HepG2 (cell line): ENCODE data around the gene CPSF7. TPM values are rescaled to one million over a fixed set of nuclear protein-coding genes. Genes with fewer than 3 reads are reported as not detected.

Experiments used
- ATAC-seq: fragments of 200-7000 bp; cut with Tn5 transposase; 3 replicates; pipeline ENCODE4 v1.9.1; 2020; ENCODE audit warnings: mild to moderate bottlenecking, moderate library complexity
- BruUV-seq: library from RNA; stranded (reverse); fragments of 400-500 nt; replicated peaks from 2 replicates; lab custom pipeline; 2021; lab: Mats Ljungman, UMichigan
- CTCF ChIA-PET: fragments of 300-600 bp; formaldehyde crosslinking; extraction: SDS; loops from one replicate; lab custom pipeline; 2021; ENCODE audit warnings: low total read pairs, inconsistent platforms, low intra/inter-chr PET ratio; lab: Yijun Ruan, JAX
- POLR2A ChIA-PET: fragments of 350-600 bp; sonication (Branson Sonifier 250); formaldehyde crosslinking; loops from one replicate; lab custom pipeline; 2020; ENCODE audit warnings: antibody characterized with exemption, inconsistent platforms; lab: Yijun Ruan, JAX
- DNase-seq: peaks from one replicate; pipeline ENCODE4 v3.0.0-alpha.2; 2015; ENCODE audit warnings: low spot score
- FAIRE-seq: peaks from 3 replicates; lab custom pipeline; 2011; peaks lifted over from hg19 to GRCh38; lab: Jason Lieb, UNC
- H2AFZ ChIP-seq: one replicate; pipeline ENCODE4 v1.6.1; 2011; ENCODE audit warnings: low read length, inconsistent platforms
- H3K27ac ChIP-seq: fragments of 300-600 bp; 3 replicates; pipeline ENCODE4 v1.8.0; 2011; ENCODE audit warnings: mixed run types, mild to moderate bottlenecking, mixed read lengths, low read length, inconsistent platforms; ENCODE audit not compliant: insufficient read depth; ENCODE audit errors: extremely low read length
- H3K27me3 ChIP-seq, 2 experiments: fragments of 200-600 bp in 1 of 2; 2 replicates in 1 of 2; 3 replicates in 1 of 2; pipeline versions ENCODE4 v1.6.0 to v1.8.0; 2011; ENCODE audit warnings: low read length in 2 of 2, mild to moderate bottlenecking in 2 of 2, moderate library complexity in 2 of 2, inconsistent platforms in 1 of 2; ENCODE audit not compliant: insufficient read depth in 2 of 2, control insufficient read depth in 1 of 2
- H3K36me3 ChIP-seq, 2 experiments: fragments of 200-600 bp in 1 of 2; replicated peaks in 1 of 2; 2 replicates in 1 of 2; 3 replicates in 1 of 2; pipeline versions ENCODE4 v1.5.1 to v1.8.0; 2011; ENCODE audit warnings: low read length in 2 of 2, inconsistent platforms in 1 of 2; ENCODE audit not compliant: insufficient read depth in 2 of 2, control insufficient read depth in 1 of 2
- H3K4me1 ChIP-seq: 2 replicates; pipeline ENCODE4 v1.5.1; 2012; ENCODE audit warnings: low read length, inconsistent platforms; ENCODE audit not compliant: insufficient read depth
- H3K4me2 ChIP-seq: 2 replicates; pipeline ENCODE4 v1.6.0; 2011; ENCODE audit warnings: low read depth, low read length, inconsistent platforms
- H3K4me3 ChIP-seq, 3 experiments: fragments of 200-600 bp in 1 of 3; sonication (generic), shearing (Covaris generic) in 1 of 3; replicated peaks in 1 of 3; 2 replicates each; pipeline ENCODE4 v1.5.1; 2011 to 2016; ENCODE audit warnings: low read length in 3 of 3, inconsistent platforms in 2 of 3, low read depth in 2 of 3, mild to moderate bottlenecking in 2 of 3, control low read depth in 1 of 3, mixed read lengths in 1 of 3; ENCODE audit not compliant: insufficient read depth in 1 of 3
- H3K79me2 ChIP-seq: one replicate; pipeline ENCODE4 v1.6.1; 2011; ENCODE audit warnings: low read length, inconsistent platforms; ENCODE audit not compliant: insufficient read depth
- H3K9ac ChIP-seq: 2 replicates; pipeline ENCODE4 v1.6.0; 2011; ENCODE audit warnings: mild to moderate bottlenecking, low read depth, low read length, inconsistent platforms; ENCODE audit not compliant: insufficient read depth
- H3K9me3 ChIP-seq: 2 replicates; pipeline ENCODE4 v1.5.1; 2012; ENCODE audit warnings: mild to moderate bottlenecking, low read length
- H4K20me1 ChIP-seq: 2 replicates; pipeline ENCODE4 v1.6.0; 2011; ENCODE audit warnings: inconsistent platforms, mild to moderate bottlenecking, low read length, moderate library complexity; ENCODE audit not compliant: insufficient read depth
- AHR ChIP-seq: IDR thresholded peaks from 2 replicates; pipeline ENCODE4 v1.6.1; 2018; ENCODE audit warnings: missing genetic modification reagents, missing compliant biosample characterization
- BRCA1 ChIP-seq: sonication (generic); formaldehyde crosslinking; IDR thresholded peaks from 2 replicates; pipeline ENCODE4 v1.4.0; 2020; ENCODE audit warnings: missing genetic modification reagents
- MYC ChIP-seq: sonication (generic); formaldehyde crosslinking; IDR thresholded peaks from 2 replicates; pipeline ENCODE4 v1.9.0; 2021; ENCODE audit warnings: missing genetic modification reagents, borderline replicate concordance
- SETDB1 ChIP-seq: sonication (generic); formaldehyde crosslinking; IDR thresholded peaks from 2 replicates; pipeline ENCODE4 v1.5.1; 2020; ENCODE audit warnings: missing genetic modification reagents, mild to moderate bottlenecking, borderline replicate concordance
- SP2 ChIP-seq: sonication (generic); formaldehyde crosslinking; IDR thresholded peaks from 2 replicates; pipeline ENCODE4 v1.5.1; 2020; ENCODE audit warnings: mild to moderate bottlenecking, missing genetic modification reagents
- ZMYM2 ChIP-seq: sonication (generic); formaldehyde crosslinking; IDR thresholded peaks from 2 replicates; pipeline ENCODE4 v1.8.0; 2022; ENCODE audit warnings: mild to moderate bottlenecking, missing genetic modification reagents
- ZNF264 ChIP-seq: sonication (generic); formaldehyde crosslinking; IDR thresholded peaks from 2 replicates; pipeline ENCODE4 v1.4.0; 2020; ENCODE audit warnings: missing genetic modification reagents
- WGBS: methylation state at CpG from one replicate; pipeline ENCODE4 v1.1.6; 2017; ENCODE audit warnings: low lambda C conversion rate; 5-methylcytosine and 5-hydroxymethylcytosine counted together
- in situ Hi-C: cut with HindIII; loops from 2 replicates; pipeline ENCODE4 v1.10.0; 2017; ENCODE audit warnings: low pct_unique_long_range_greater_than_20kb; ENCODE audit not compliant: extremely low pct_ligation_motif_present
- intact Hi-C: fragments of 100-400 bp; cut with micrococcal nuclease; formaldehyde crosslinking; loops from one replicate; pipeline ENCODE4 v1.10.0; 2022; ENCODE audit not compliant: unreplicated experiment
- polyA plus RNA-seq, 8 experiments: library from polyadenylated mRNA; depleted of rRNA in 3 of 8; stranded (reverse) in 7 of 8; unstranded in 1 of 8; fragments of >200 nt; fragmentation: Illumina TruSeq in 4 of 8; extraction: Trizol in 4 of 8; gene quantifications; 2 replicates each; pipeline versions ENCODE4 v1.2.1 to v1.2.3, GENCODE V29; 2011 to 2016; ENCODE audit warnings: low read depth in 4 of 8, missing spikeins in 1 of 8, mixed read lengths in 1 of 8; ENCODE audit not compliant: insufficient read depth in 1 of 8
- total RNA-seq, 5 experiments: library from RNA; depleted of rRNA; stranded (reverse); fragments of >200 nt; fragmentation: Illumina TruSeq; extraction: Trizol; gene quantifications; 2 replicates each; pipeline ENCODE4 v1.2.3, GENCODE V29; 2016; ENCODE audit warnings: low read depth in 1 of 5
- TF ChIP-seq, protein P1 (sequence below): sonication (generic); formaldehyde crosslinking; IDR thresholded peaks from 2 replicates; pipeline ENCODE4 v1.4.0; 2020; ENCODE audit warnings: missing genetic modification reagents
- TF ChIP-seq, protein P2 (sequence below): sonication (generic); formaldehyde crosslinking; IDR thresholded peaks from 2 replicates; pipeline ENCODE4 v1.4.0; 2020; ENCODE audit warnings: missing genetic modification reagents

The CPSF7 gene
- total and polyA plus RNA-seq, 2 of the 13 experiments (the other 11 are each of a cell fraction or from before 2014, with no cell fraction given), result 34.1 to 36.8 TPM

DNA sequence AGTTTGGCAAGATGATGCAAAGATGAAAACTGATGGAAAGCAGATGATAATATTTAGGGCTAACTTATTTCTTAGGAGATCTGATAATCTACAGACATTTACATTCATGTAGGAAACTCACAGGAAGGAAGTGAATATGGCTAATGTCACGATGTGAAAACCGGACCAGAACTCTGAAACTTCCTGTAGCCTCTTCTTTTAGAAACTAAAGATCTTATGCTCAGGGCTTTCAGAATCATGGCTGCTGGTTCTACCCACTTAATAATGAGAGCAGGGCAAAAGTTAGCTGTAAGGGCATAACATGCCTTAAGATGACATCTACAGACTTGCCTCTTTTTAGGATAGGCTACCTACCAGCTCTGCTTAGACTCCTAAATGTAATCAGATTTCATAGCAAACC lies 15.2 kb downstream of the CPSF7 start:
- no peak for ATAC-seq
- no TSS peak for BruUV-seq
- H3K9me3 ChIP-seq, result no peaks in the 10 kb centered on the region

DNA sequence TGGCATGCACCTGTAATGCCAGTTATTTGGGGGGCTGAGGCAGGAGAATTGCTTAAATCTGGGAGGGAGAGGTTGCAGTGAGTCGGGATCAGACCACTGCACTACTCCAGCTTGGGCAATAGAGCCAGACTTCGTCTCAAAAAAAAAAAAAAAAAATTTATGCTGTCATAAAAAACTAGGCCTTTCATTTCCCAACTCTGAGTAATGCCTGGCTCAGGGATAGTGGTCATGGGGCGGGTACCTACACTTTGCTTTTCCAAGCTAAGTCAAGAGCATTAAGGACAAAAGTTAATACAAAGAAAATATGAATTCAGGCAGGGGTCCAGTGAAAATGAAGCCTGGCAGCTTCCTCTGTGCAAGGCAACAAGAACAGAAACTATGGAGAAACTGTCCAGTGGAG lies 16.3 kb downstream of the CPSF7 start:
- peaks cover 40 to 92% of the 10 kb centered on the region in 2 experiments for H3K36me3 ChIP-seq
- BruUV-seq, result no TSS peak
- ChIA-PET CTCF (no interaction called here), POLR2A (interaction anchor here (0.9 to 2.8 kb wide), 2 partner anchors 12 to 14 kb away, joined by 6 to 9 read pairs; no protein-coding TSS in a partner anchor)
- H3K9me3 ChIP-seq, result no peaks in the 10 kb centered on the region
- no peaks in the 10 kb centered on the region for H4K20me1 ChIP-seq
- H3K4me3 ChIP-seq, result no peak overlapping the region
- H3K9ac ChIP-seq, result no peak overlapping the region
- H3K79me2 ChIP-seq, result peaks cover 4% of the 10 kb centered on the region
- H3K27ac ChIP-seq, result no peak overlapping the region
- WGBS, result 97% methylated on average over 3 of the region's 3 CpGs
- no peak overlapping the region for H2AFZ ChIP-seq
- DNase-seq (no peak), ATAC-seq (no peak), FAIRE-seq (no peak)
- in situ Hi-C loops (no loop called here), intact Hi-C loops (no loop called here)
- TF ChIP-seq, protein P1, sequence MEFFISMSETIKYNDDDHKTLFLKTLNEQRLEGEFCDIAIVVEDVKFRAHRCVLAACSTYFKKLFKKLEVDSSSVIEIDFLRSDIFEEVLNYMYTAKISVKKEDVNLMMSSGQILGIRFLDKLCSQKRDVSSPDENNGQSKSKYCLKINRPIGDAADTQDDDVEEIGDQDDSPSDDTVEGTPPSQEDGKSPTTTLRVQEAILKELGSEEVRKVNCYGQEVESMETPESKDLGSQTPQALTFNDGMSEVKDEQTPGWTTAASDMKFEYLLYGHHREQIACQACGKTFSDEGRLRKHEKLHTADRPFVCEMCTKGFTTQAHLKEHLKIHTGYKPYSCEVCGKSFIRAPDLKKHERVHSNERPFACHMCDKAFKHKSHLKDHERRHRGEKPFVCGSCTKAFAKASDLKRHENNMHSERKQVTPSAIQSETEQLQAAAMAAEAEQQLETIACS (CRISPR knock-in tag), result no peak
- TF ChIP-seq ZNF264 (CRISPR knock-in tag) (no peak), ZMYM2 (CRISPR knock-in tag) (no peak), MYC (CRISPR knock-in tag) (no peak)
- H3K4me1 ChIP-seq, result no peaks in the 10 kb centered on the region
- no peak overlapping the region for H3K4me2 ChIP-seq
- H3K27me3 ChIP-seq, result no peaks in the 10 kb centered on the region

More for the DNA sequence above, 15.2 kb downstream of the CPSF7 start:
- WGBS, result 98% methylated on average over 2 of the region's 2 CpGs
- no peak for DNase-seq
- ChIA-PET POLR2A (interaction anchor here (2.8 kb wide), 1 partner anchor 13 kb away, joined by 9 read pairs; no protein-coding TSS in a partner anchor), CTCF (no interaction called here)
- no peak overlapping the region for H3K27ac ChIP-seq
- no peak for TF ChIP-seq AHR (CRISPR knock-in tag)
- TF ChIP-seq BRCA1 (CRISPR knock-in tag), result no peak
- TF ChIP-seq SP2 (CRISPR knock-in tag), result no peak
- no peak for TF ChIP-seq SETDB1
- TF ChIP-seq, protein P2, sequence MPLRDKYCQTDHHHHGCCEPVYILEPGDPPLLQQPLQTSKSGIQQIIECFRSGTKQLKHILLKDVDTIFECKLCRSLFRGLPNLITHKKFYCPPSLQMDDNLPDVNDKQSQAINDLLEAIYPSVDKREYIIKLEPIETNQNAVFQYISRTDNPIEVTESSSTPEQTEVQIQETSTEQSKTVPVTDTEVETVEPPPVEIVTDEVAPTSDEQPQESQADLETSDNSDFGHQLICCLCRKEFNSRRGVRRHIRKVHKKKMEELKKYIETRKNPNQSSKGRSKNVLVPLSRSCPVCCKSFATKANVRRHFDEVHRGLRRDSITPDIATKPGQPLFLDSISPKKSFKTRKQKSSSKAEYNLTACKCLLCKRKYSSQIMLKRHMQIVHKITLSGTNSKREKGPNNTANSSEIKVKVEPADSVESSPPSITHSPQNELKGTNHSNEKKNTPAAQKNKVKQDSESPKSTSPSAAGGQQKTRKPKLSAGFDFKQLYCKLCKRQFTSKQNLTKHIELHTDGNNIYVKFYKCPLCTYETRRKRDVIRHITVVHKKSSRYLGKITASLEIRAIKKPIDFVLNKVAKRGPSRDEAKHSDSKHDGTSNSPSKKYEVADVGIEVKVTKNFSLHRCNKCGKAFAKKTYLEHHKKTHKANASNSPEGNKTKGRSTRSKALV (CRISPR knock-in tag), result no peak
- no peaks in the 10 kb centered on the region for H3K4me1 ChIP-seq
- H3K9ac ChIP-seq, result no peak overlapping the region
- intact Hi-C loops, result no loop called here
- H2AFZ ChIP-seq, result no peak overlapping the region
- no peak overlapping the region for H3K4me3 ChIP-seq
- peaks cover 38 to 97% of the 10 kb centered on the region in 2 experiments for H3K36me3 ChIP-seq
- no peak for FAIRE-seq
- peaks cover 4% of the 10 kb centered on the region for H3K79me2 ChIP-seq
- in situ Hi-C loops, result no loop called here
- no peak overlapping the region for H3K4me2 ChIP-seq
- no peaks in the 10 kb centered on the region for H3K27me3 ChIP-seq
- H4K20me1 ChIP-seq, result no peaks in the 10 kb centered on the region
